ENCODE measurements around the gene LRRFIP2. TPM values are rescaled to one million over a fixed set of nuclear protein-coding genes. Genes with fewer than 3 reads are reported as not detected.

Gene LRRFIP2
- total RNA-seq, 1 experiment from 2014 or later = 40.2 TPM

- Histone ChIP-seq H3K27ac (ENCODE audit: low read depth, low read length, poor library complexity, severe bottlenecking) (no peak overlapping the region), H3K9me3 (ENCODE audit: low read depth, low read length, poor library complexity, severe bottlenecking) (no peaks in the 10 kb centered on the region), H3K36me3 (ENCODE audit: insufficient read depth, low read length, poor library complexity, severe bottlenecking) (peaks cover 76% of the 10 kb centered on the region), H3K4me3 (ENCODE audit: low read depth, low read length, poor library complexity, severe bottlenecking) (no peak overlapping the region), H3K4me1 (ENCODE audit: insufficient read depth, low read length, poor library complexity, severe bottlenecking) (no peaks in the 10 kb centered on the region), H3K27me3 (replicated peaks; ENCODE audit: insufficient read depth, low read depth, low read length, poor library complexity) (no peaks in the 10 kb centered on the region)
- TF ChIP-seq EZH2 (IDR thresholded peaks at IDR 0.05; ENCODE audit: borderline replicate concordance, low read depth, low read length, poor library complexity, severe bottlenecking) (no peak), CTCF (conservative IDR thresholded peaks at IDR 0.05; ENCODE audit: low read depth, low read length) (peak; percentile 49)
- intact Hi-C loops (cut with micrococcal nuclease; ENCODE audit: unreplicated experiment) = loop anchor here (2.0 kb wide), 1 partner anchor 189 kb away; no protein-coding TSS in a partner anchor
- no TSS peak for BruUV-seq (replicated peaks)
- DNase-seq (ENCODE audit: low spot score) = peak; percentile 38
- ChIA-PET CTCF (interaction anchor here (0.6 kb wide), 1 partner anchor 189 kb away, joined by 5 read pairs; no protein-coding TSS in a partner anchor), POLR2A (ENCODE audit: low non-redundant PET) (no interaction called here)
Measured at GRCh38 chr3:37024092-37024491, 150.3 kb downstream of the LRRFIP2 start.

GRCh38 chr3:37017683-37018082 lies 156.7 kb downstream of the LRRFIP2 start:
- Histone ChIP-seq H3K27me3 (replicated peaks; ENCODE audit: insufficient read depth, low read depth, low read length, poor library complexity) (no peaks in the 10 kb centered on the region), H3K27ac (ENCODE audit: low read depth, low read length, poor library complexity, severe bottlenecking) (no peak overlapping the region), H3K9me3 (ENCODE audit: low read depth, low read length, poor library complexity, severe bottlenecking) (no peaks in the 10 kb centered on the region), H3K4me1 (ENCODE audit: insufficient read depth, low read length, poor library complexity, severe bottlenecking) (no peaks in the 10 kb centered on the region), H3K36me3 (ENCODE audit: insufficient read depth, low read length, poor library complexity, severe bottlenecking) (peaks cover 80% of the 10 kb centered on the region), H3K4me3 (ENCODE audit: low read depth, low read length, poor library complexity, severe bottlenecking) (no peak overlapping the region)
- ChIA-PET CTCF (no interaction called here), POLR2A (ENCODE audit: low non-redundant PET) (no interaction called here)
- no peak for DNase-seq (ENCODE audit: low spot score)
- TF ChIP-seq EZH2 (IDR thresholded peaks at IDR 0.05; ENCODE audit: borderline replicate concordance, low read depth, low read length, poor library complexity, severe bottlenecking) (no peak), CTCF (conservative IDR thresholded peaks at IDR 0.05; ENCODE audit: low read depth, low read length) (no peak)
- intact Hi-C loops (cut with micrococcal nuclease; ENCODE audit: unreplicated experiment) = no loop called here
- no TSS peak for BruUV-seq (replicated peaks)

GRCh38 chr3:37016903-37017302 lies 157.5 kb downstream of the LRRFIP2 start:
- Histone ChIP-seq H3K4me1 (ENCODE audit: insufficient read depth, low read length, poor library complexity, severe bottlenecking) (no peaks in the 10 kb centered on the region), H3K36me3 (ENCODE audit: insufficient read depth, low read length, poor library complexity, severe bottlenecking) (peaks cover 82% of the 10 kb centered on the region), H3K27ac (ENCODE audit: low read depth, low read length, poor library complexity, severe bottlenecking) (no peak overlapping the region), H3K4me3 (ENCODE audit: low read depth, low read length, poor library complexity, severe bottlenecking) (no peak overlapping the region), H3K27me3 (replicated peaks; ENCODE audit: insufficient read depth, low read depth, low read length, poor library complexity) (no peaks in the 10 kb centered on the region), H3K9me3 (ENCODE audit: low read depth, low read length, poor library complexity, severe bottlenecking) (no peaks in the 10 kb centered on the region)
- CTCF ChIA-PET = no interaction called here
- no peak for DNase-seq (ENCODE audit: low spot score)
- intact Hi-C loops (cut with micrococcal nuclease; ENCODE audit: unreplicated experiment) = no loop called here
- TF ChIP-seq EZH2 (IDR thresholded peaks at IDR 0.05; ENCODE audit: borderline replicate concordance, low read depth, low read length, poor library complexity, severe bottlenecking) (no peak), CTCF (conservative IDR thresholded peaks at IDR 0.05; ENCODE audit: low read depth, low read length) (no peak)
- POLR2A ChIA-PET (ENCODE audit: low non-redundant PET) = no interaction called here
- no TSS peak for BruUV-seq (replicated peaks)
